NCI-H748 (cell line): ENCODE measurements around the gene PLPPR3.

Experiments used
- DNase-seq: peaks from one replicate; lab custom pipeline; 2025; ENCODE audit not compliant: unreplicated experiment; lab: John Stamatoyannopoulos, UW

PLPPR3 gene

DNA sequence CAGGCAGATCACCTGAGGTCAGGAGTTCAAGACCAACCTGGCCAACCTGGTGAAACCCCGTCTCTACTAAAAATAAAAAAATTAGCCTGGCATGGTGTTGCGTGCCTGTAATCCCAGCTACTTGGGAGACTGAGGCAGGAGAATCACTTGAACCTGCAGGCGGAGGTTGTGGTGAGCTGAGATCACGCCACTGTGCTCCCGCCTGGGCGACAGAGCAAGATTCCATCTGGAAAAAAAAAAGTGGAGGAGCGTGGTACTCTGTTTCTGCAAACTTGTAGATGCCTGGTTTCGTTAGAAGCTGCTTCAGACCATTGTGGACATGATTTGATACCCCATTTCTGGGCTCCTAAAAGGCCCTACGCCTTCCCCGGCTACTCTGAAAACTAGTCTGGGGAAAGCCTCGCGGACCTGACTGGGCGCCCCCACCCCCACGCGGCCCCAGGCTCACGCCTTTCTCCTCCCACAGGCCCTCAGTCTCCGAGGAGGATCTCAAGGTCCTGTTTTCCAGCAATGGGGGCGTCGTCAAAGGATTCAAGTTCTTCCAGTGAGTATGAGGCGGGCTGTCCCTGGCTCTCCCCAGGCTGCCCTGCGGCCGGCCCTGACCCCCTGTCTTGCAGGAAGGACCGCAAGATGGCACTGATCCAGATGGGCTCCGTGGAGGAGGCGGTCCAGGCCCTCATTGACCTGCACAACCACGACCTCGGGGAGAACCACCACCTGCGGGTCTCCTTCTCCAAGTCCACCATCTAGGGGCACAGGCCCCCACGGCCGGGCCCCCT is 11.5 kb downstream of the PLPPR3 start:
- no peak for DNase-seq

DNA sequence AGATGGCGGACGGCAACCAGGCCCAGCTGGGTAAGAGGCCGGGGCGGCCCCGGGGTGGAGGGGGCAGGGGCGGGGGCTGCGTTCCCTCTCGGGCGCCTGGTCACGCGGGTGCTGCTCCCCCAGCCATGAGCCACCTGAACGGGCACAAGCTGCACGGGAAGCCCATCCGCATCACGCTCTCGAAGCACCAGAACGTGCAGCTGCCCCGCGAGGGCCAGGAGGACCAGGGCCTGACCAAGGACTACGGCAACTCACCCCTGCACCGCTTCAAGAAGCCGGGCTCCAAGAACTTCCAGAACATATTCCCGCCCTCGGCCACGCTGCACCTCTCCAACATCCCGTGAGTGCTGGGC is 13.4 kb downstream of the PLPPR3 start:
- no peak for DNase-seq

DNA sequence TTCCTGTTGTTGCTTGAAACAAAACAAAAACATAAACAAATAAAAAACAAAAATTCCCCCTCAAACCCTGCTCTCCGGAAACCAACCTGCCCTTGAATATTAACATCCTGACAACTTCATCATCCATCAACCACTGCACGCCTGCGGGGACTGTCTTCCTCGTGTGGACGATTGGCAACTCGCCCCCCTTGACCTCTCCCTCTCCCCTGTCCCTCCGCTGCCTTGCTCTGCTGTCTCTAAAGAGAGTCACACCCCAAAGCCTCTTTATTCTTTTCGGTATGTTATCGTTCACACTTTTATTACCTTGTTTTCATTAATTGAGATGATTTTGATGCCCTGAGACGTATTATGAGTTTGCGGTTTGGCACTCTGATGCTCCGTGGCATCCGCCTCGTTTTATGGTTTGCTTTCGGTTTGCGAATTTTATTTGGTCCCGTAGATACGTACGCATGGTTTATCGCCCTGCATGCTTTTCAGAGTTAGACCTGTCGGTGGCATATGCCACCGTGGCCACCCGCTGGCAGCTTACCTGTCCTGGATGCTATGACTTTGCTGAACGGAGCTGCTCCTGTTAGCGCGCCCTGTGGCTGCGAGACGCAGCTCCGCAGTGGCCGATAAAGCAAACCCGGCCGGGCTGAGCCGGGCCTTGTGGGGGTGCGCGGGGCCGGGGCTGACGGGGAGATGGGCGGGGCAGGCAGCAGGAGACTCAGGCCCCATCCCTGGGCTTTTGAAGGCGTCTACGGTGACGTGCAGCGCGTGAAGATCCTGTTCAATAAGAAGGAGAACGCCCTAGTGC is 13.9 kb downstream of the PLPPR3 start:
- DNase-seq: no peak

DNA sequence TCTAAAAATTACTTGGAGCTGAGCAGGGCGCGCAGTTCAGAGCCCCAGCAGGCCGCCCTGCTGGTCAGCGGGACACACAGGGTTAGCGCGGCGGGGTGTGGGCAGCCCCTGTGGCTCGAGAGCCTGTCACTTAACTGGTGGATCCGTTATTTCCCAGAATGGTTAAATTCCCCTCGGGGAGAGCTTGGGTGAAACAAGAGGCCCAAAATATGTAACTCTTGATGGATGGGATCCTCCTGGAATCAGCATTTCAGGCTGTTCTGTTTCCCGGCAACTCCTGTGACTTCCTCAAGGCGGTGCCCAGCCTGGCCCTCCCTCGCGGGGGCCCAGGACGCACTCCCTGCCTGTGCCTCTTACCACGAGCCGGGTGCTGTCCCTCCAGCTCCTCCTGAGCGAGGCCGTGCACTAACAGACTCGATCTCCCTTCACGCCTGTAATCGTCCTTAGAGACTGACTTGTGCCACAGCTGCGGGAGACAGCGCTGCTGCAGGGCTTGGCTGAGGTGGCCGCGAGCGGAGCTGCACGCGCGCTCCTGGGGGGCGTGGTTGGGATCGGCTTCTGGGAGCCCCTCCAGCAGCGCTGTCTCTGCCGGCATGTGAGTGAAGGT is 14.8 kb downstream of the PLPPR3 start:
- DNase-seq: no peak

DNA sequence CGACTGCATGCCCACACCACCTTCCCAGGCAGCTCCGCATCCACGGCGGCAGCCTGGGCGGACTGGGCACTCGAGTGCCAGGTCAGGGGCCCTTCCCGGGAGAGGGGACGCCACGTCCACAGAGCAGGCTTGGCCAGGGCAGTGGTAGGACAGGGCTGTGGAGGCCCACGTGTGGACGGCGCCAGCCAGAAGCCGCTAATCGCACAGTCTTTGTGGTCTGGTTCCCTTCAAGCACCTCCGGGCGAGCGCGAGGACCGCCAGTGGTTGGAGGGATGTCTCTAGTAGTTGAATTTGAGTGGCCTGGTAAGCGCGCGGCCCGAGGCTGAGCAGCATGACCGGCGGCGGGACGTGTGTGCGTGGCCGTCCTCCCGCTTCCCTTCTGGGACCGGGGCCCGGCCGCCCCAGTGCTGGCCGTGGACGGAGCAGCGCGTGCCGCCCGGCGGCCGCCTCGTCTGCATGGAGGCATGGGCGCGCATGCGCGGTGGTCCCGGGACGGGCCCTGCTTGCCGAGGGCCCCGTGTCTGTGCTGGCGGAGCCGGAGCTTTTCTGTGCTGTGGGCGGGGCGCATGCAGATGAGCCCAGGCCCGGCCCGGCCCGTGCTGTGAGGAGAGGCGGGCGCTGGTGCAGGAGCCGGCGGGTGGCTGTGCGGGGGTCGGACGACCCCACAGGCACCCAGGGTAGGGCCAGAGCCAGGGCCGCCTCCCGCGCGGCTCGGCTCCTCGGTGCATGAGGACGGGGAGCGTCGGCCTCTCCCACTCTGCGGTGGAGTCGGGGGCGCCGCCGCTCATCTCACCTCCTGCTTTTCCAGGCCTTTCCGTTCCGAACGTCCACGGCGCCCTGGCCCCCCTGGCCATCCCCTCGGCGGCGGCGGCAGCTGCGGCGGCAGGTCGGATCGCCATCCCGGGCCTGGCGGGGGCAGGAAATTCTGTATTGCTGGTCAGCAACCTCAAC is 15.9 kb downstream of the PLPPR3 start:
- DNase-seq: no peak

DNA sequence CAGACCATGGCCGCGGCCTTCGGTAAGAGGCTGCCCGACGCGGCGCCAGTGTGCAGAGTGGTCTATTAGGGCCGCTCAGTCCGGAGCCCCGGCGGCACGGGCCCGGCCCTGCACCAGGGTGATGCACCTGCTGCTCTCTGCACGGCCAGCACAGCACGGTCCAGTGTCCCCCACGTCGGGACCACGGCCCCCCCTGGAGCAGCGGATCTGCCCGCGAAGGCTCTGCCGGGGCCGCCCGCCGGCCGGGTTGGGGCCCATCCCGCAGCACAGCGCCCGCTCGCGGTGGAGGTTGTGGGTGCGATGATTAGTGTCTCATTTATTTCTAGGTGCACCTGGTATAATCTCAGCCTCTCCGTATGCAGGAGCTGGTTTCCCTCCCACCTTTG is 16.6 kb downstream of the PLPPR3 start:
- DNase-seq: no peak

DNA sequence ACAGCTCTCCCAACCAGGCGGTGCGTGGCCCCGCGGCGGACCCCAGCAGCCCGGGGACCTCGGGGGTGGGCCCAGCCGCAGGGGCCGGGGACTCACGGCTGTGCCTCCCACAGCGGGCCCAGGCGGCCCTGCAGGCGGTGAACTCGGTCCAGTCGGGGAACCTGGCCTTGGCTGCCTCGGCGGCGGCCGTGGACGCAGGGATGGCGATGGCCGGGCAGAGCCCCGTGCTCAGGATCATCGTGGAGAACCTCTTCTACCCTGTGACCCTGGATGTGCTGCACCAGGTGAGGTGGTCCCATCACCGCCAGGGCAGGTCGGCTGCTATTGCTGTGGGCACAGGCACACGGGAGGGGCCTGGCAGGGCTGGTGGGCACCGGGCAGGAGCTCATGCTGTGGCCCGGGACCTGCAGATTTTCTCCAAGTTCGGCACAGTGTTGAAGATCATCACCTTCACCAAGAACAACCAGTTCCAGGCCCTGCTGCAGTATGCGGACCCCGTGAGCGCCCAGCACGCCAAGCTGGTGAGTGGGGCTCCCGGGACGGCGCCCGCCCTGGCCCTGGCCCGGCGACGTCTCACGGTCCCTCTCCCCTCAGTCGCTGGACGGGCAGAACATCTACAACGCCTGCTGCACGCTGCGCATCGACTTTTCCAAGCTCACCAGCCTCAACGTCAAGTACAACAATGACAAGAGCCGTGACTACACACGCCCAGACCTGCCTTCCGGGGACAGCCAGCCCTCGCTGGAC is 17.2 kb downstream of the PLPPR3 start:
- DNase-seq: no peak

DNA sequence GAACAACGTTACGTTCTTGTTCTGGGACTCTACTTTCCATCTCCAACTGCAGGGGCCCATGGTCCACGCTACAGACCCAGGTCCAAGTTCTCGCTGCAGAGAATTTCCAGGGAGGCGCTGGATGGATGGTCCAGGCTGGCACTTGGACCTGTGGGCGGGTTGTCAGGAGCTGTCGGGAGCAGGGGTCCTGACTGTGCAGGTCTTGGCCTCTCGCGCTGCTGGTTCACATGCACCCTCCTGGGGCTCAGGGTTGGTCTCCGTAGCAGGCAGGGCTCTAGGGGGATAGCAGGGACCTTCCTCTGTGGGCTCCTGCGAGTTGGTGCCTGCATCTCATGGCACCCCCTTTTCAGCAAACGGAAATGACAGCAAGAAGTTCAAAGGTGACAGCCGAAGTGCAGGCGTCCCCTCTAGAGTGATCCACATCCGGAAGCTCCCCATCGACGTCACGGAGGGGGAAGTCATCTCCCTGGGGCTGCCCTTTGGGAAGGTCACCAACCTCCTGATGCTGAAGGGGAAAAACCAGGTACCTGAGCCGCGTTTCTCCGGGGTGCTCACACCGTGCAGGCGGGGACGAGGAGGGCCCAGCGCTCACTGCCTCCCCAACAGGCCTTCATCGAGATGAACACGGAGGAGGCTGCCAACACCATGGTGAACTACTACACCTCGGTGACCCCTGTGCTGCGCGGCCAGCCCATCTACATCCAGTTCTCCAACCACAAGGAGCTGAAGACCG is 17.9 kb downstream of the PLPPR3 start:
- no peak for DNase-seq

DNA sequence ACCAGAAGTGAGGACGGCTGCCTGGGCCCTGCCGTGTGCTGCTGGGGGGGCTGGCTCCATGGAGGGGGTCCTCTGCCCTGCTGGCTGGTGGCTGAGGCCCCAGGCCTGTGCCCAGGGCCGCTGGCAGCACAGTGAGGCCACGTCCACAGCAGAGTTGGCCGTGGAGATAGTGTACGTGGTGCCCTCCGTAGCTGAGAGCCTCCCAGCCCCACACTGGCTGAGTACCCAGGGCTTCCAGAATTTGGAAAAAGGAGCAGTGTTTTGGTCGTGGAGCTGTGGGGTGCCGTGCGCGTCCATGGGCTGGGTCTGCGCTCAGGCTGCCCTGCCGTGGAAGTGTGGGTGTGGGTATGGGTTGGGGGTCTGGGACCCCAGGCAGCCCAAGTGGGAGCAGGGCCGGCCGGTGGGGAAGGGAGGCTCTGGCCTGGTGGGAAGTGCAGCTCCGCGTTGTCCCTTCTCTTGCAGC is 18.6 kb downstream of the PLPPR3 start:
- DNase-seq: no peak

DNA sequence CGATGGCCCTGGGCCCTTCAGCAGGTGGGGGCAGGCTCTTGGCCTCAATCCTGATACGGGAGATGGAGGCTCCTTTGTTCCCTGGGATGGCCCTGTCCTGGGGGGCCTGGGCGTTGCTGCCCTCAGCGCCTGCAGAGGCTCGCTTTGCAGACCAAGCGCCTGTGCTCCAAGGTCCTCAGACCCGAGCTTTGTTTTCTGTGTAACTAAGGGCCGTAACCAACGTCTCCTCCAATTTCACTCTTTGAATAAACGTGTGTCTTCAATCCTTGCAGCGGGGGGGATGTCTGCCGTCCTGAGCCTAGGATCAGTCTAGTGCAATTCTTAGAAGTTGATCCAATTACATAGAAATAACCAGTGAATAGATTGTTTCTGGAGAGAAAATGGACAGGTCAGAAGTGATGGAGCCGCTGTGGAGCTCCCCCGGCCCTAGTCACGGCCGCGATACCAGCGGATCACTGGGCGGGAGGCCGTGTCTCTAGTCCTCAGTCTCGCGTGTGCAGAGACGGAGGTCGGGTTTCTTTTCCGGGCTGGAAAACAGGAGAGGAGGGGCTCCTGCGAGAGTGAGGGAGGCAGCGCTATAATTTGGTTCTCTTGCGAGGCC is 19.2 kb downstream of the PLPPR3 start:
- DNase-seq: no peak

DNA sequence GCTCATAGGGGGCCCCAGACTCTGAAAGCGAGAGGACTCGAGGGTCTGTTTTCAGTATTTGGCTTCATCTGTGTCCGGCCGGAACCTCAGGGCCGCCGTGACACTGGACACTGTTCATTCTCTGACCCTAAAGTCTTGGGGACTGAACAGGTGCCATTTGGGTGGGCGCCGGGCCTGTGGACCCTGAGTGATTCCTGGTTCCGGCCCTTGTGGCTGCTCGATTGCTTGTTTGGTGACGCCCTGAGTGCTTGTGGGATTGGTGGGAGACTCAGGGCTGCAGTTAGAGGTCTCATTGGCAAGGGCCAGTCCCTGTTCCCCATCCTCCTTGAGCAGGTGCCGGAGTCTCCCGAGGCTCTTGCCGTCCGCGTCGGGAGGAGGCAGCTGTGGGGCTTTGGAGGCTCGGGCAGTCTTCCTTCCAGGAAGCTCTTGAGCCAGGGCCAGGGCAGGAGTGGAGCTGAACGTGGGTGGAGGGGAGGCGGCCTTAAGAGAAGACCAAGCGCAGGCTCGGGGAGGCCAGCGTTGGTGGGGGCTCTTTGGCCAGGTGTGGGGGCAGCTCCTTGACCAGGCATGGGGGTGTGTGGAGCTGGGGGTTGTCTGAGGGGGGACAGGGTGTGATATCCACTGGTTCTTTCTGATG is 19.8 kb downstream of the PLPPR3 start:
- DNase-seq: no peak

DNA sequence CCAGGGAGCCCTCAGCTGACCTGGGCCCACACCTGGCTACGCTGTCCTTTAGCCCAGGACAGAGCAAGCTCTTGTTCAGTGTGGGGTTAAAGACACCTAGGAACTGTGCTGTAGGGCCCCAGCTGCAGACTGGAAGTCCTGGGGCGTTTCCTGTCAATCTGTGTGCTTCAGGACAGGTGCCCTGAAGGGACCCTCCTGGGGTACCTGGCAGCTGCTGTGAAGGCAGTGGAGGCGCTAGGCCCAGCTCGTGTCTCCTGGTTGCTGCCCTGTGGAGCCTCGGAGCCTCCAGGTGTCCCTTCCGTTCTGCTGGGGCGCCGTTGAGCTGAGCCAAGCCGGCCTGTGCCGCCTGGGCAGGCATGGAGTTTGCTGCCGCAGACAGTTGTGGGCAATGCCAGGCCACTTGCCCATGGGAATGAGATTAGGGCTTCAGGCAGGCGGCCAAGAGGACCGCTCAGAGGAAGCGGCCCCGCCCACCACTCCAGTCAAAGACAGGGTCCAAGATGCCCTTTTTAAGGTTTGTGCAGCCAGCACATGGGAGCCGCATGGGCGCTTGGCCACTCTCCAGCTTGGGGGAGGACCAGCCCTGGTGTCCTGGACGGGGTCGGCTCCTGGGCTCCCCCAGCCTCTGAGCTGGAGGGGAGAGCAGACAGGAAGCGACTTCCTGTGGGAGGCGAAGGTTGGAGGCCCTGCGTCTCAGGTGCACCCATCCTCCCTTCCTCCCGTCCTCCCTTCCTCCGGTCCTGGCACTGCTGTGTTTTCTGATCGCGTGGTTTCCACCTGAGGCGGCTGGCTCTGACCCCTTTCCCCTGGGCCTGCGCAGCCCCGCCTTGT is 20.5 kb downstream of the PLPPR3 start:
- DNase-seq: no peak

DNA sequence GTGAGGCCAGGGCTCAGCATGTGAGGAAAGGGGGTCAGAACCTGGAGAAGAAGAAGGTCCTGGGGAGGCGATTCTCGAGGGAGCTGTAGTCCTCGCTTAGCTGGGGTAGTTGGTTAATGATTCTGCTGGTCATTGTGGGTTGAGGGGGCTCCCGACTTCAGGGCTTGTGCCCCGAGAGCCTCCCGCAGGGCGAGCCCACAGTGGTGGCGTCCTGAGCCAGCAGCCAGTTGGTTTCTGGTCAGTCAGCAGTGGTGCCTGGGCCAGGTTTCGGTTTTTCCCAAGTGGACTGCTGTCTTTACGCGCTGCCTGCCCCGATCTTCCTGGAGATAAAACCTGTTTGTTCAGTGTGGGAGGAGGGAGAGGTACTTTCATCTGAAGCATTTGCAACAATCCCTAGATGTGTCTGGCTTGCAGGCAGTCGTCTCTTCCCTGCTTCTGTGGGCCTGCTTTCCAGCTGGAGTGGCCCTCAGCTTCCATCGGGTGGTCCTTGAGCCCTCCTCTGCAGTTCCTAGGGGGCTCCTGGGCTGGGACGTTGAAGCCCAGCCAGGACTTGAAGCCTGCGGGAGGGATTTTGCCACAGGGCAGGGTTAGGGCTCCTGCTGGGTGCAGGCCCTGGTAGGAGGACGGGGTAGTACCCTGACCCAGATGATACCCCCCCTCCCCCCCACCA is 21.3 kb downstream of the PLPPR3 start:
- DNase-seq: no peak

DNA sequence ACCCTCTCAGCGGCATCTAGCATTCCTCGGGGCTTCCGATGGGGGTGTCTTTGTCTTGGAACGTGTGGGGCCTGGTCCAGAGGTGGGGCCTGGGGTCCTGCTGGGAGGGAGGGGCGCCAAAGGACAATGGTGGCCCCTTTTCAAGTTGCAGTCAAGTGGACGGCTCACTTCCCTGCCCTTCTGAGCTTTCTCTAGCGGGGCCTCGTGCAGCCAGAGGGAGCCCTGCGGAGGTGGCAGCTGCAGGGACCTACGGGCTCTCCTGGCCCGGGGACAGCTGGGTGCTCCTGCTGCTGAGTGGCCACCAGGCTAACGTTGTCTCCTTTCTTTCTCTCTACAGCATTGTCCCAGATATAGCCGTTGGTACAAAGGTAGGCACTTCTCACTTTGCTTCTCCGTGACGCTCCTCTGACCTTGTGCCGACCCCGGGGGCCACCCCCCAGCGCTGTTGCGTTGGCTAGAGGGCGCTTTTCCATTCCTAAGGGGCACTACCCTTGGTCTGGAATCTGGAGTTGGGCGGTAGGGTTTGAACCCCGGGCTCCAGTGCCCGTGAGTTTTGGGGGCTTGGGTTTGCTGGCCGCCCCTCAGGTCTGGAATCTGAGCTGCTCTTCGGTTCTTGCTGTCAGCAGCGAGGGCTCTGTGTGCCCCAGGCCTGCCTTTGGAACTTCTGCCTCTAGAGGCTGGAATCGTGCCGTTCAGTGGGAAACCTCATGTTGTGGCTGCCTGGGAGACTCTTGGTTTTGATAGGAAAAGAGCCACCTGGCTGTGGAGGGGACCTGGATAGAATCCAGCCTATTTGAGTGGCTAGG is 22.5 kb downstream of the PLPPR3 start:
- DNase-seq: no peak

DNA sequence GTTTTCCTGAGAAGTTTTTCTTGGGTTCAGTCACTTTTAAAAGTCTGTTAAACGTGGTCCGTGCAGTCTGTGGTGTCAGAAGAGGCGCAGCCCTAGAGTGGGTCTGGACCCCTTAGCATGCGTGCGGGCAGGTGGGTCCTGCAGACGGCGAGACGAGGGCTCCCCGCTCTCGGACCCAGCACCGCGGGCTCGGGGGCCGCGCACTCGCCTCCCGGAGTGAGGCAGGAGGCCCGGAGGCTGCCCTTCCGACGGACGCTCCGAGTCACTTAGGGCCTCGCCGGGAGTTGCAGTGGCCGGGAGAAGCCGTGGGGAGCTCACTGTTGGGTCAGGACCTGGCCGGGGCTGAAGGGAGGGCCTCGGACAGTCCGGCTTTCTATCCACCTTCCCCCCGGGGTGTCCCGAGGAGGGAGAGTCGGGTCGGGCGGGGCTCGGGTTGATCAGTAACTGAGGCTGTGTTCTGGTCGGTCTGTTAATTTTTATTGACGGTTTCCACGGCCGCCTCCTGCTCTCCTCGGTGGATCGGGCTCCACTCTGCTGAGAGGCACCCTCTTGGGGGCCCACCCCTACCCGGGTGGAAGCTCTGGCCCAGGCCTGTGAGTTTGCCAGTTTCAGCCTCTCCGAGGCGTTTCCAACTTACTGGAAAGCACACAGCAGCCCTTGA is 23.2 kb downstream of the PLPPR3 start:
- no peak for DNase-seq
